MV-4-11 (cell line): ENCODE results near the gene RXFP1.

Experiments
- DNase-seq: peaks from one replicate; lab custom pipeline; 2025; lab: John Stamatoyannopoulos, UW

Gene RXFP1

DNA sequence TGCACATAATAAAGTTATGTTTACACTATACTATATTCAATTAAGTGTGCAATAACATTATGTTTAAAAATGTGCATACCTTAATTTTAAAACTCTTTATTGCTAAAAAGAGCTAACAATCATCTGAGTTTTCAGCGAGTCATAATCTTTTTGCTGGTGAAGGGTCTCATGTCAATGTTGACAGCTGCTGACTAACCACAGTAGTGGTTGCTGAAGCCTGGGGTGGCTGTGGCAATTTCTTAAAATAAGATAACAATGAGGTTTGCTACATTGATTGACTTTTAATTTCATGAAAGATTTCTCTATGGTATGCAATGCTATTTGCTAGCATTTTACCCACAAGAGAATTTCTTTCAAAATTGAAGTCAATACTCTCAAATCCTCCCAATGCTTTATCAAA lies 91.4 kb downstream of the RXFP1 start:
- DNase-seq, result no peak

DNA sequence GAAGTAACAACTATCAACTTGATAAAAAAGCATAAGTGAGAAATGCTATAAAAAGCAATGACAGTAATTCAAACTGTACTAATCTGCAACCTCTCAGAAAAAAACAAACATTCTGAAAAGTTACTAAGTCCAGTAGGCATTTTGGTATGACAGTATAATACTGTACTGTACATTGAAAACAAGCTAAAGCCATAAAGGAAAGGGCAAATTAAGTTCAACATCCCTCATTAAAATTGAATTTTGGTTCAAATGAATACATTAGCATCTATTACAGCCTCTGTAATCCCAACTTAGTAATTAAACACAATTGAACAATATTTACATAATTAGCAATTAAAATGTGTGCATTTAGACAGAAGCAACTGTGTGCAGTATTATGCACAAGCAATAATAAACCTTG lies 96.3 kb downstream of the RXFP1 start:
- DNase-seq, result no peak

DNA sequence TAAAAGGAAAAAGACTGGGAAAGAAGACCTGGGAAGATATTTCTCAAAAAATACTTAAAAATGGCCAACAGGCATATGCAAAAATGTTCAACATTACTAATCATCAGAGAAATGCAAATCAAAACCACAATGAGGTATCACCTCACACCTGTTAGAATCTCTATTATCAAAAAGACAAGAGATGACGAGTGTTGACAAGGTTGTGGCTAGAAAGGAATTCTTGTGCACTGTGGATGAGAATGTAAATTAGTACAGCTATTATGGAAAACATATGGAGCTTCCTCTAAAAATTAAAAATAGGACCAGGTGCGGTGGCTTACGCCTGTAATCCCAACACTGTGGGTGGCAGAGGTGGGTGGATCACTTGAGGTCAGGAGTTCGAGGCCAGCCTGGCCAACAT lies 100.0 kb downstream of the RXFP1 start:
- DNase-seq, result no peak

DNA sequence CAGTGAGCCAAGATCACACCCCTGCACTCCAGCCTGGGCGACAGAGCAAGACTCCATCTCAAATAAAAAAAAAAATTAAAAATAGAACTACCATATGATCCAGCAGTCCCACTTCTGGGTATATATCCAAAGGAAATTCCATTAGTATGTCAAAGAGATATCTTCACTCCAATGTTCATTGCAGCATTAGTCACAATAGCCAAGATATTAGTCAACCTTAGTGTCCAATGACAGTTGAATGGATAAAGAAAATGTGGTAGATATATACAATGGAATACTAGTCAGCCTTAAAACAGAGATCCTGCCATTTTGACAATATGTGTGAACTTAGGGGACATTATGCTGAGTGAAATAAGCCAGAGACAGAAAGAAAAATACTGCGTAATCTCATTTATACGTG lies 100.6 kb downstream of the RXFP1 start:
- DNase-seq, result no peak

DNA sequence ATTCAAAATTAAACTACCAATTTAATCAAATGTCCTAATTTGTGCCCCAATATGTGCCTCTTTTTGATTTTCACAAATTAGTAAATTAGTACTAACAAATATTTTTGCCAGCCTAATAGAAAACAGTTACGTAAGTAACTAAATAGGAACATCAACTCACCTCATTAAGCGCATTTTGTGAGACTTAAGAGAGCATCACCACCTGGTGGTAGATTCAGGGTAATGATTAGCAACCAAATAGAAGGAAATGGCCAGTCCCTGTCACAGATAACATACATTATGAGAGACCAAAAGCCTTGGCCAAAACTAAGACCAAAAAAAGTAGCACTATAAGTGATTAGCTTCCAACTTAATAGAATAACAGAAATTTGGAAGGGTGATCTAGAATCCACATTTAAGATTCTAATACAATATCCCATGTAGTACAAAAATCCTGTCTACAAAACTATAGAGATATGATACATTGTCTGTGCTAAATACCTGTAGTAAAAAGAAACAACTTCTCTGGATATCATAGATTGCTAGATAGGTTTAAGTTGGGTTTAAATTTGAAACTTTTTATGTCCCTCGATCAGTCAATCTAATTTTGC lies 103.3 kb downstream of the RXFP1 start:
- DNase-seq, result peak; percentile 51

DNA sequence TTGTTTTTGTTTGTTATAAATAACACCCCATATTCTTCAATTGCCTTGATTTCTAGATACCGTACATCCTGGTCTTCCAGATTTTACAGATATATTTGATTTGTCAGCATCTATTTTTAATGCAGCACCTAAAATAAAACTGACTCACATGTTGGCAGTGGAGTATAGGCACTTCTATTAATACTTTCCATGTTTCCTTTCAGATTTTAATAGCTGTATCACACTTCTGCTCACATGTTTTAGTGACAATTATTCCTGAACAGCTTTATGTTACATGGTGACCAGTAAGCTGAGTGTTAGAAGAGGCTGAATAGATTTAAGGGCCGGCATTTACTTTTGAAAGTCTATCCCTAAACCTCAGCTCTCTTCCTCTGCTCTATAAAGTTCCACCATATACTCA lies 103.9 kb downstream of the RXFP1 start:
- no peak for DNase-seq

DNA sequence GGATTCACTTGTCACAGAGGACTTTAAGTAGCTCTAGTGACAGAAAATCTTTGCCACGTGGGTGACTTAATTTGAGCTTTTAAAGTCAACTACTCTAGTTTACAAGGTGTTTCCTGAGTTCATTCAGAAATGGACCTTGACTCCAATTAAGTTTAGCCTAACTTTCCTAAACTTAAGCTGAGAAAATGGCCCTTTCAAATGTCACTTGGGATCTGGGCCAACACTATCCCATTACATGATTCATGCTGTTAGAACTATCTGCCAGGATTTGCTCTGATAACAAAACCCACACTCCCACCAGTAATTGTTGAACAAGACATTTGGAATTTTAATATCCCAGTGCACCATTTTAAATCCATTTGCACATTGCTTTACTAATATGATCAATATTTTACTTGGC lies 109.2 kb downstream of the RXFP1 start:
- DNase-seq, result no peak

DNA sequence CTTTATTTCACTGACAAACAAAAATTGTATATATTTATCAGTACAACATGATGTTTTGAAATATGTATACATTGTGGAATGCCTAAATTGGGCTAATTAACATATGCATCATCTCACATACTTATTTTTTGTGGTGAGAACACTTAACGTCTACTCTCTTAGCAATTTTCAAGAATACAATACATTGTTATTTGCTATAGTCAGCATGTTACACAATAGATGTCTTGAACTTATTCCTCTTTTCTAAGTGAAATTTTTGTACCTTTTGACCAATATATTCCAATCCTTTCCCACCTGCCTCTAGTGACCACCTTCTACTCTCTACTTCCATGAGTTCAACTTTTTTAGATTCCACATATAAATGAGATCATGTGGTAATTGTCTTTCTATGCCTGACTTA lies 114.9 kb downstream of the RXFP1 start:
- DNase-seq, result no peak

DNA sequence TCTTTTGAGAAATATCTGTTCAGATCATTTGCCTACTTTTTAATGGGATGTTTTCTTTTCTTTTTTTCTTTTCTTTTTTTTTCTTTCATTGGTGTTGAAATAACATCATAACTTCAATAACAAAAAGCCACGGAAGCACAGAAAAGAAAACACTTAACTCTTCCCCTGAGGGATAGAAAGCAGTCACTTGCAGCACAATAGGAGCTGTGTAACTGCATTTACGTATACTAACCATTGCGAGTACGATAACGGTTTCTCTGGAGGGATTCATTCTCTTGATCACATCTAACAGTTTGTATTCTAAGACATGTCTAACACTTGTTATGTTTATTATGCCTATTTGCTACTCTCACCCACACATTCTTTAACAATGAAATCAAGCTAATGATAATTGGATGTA lies 122.7 kb downstream of the RXFP1 start:
- no peak for DNase-seq

DNA sequence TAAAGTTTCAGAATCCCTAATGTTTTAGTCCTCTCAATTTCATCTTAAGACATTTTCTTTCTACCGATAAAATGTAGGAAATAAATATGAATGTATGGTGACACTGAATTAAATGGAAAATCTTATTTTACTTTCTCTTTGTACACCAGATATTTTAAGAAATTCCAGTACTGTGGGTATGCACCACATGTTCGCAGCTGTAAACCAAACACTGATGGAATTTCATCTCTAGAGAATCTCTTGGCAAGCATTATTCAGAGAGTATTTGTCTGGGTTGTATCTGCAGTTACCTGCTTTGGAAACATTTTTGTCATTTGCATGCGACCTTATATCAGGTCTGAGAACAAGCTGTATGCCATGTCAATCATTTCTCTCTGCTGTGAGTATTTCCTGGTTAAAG lies 123.1 kb downstream of the RXFP1 start:
- no peak for DNase-seq

DNA sequence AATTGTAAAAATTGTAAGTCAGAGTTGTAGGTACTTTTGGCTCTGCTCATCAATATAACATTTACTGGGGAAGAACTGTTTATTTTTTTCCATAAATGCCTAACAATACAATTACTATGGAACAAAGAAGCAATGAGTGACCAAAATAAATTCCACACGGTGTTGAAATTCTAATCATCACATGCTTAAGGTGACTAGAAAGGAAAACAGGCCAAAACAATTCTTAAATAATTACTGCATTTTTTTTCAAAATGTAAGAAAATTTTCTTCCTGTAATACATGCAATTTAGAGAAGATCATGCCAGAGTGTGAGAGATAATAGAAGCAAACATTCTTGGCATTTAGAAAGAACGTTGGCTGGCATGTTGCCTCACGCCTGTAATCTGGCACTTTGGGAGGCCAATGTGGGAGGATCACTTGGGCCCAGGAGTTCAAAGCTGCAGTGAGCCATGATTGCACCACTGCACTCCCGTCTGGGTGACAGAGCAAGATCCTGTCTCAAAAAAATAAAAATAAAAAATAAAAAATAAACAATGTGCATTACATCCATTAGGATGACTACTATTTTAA lies 127.5 kb downstream of the RXFP1 start:
- DNase-seq, result no peak

DNA sequence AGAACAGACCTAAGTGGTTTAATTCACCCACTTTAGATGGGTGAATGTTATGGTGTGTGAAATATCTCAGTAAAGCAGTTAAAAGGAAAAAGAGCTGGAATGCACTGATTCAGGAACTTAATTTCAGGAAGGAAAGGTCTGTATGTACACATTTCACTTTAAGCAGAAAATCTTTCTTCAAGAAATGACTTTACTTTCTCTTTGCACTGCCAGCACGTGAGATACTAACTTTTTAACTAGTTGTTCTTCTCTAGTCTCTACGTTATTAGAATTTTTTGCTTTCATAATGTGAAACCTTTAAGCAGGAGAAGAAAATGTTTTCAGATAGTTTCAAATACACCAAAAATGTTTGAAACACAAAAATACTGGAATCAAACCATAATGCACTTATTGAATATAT lies 131.2 kb downstream of the RXFP1 start:
- DNase-seq, result no peak

DNA sequence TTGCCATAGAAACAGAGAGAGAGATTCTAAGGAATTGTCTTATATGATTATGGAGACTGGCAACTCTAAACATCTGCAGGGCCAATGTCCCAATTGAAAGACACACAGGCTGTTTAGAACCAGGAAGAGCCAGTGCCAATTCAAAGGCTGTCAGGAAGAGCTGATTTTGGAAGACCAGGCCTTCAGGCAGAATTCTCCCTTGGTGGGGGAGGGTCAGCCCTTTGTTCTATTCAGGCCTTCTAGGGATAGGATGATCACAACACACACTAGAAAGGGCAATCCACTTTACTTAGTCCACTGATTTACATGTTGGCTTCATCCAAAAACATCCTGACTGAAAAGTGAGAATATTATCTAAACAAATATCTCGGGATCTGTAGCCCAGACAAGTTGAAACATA lies 134.8 kb downstream of the RXFP1 start:
- DNase-seq, result no peak

DNA sequence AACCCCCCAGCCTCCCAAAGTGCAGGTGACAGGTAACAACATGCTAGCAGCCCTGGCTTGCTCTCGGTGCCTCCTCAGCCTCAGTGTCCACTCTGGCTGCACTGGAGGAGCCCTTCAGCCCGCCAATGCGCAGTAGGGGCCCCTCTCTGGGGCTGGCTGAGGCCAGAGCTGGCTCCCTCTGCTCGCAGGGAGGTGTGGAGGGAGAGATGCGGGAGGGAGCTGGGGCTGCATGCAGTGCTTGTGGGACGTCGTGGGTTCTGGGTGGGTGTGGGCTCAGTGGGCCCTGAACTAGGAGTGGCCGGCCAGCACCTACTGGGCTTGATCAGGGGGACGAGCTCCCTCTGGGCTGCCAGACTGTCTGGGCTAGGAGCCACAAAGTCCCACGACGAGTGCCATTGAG lies 135.6 kb downstream of the RXFP1 start:
- no peak for DNase-seq

DNA sequence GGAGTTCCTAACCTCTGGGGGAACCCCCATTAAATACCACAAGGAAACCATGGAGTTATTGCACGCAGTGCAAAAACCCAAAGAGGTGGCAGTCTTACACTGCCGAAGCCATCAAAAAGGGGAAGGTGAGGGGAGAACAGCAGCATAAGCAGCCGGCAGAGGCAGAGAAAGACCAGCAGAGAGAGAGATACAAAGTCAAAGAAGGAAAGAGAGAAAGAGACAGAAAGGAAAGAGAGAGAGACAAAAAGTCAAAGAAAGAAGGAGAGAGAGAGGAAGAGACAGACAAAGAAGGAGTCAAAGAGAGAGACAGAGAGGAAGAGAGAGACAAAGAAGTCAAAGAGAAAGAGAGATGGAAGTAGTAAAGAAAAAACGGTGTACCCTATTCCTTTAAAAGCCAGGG lies 141.6 kb downstream of the RXFP1 start:
- peak; percentile 49 for DNase-seq

DNA sequence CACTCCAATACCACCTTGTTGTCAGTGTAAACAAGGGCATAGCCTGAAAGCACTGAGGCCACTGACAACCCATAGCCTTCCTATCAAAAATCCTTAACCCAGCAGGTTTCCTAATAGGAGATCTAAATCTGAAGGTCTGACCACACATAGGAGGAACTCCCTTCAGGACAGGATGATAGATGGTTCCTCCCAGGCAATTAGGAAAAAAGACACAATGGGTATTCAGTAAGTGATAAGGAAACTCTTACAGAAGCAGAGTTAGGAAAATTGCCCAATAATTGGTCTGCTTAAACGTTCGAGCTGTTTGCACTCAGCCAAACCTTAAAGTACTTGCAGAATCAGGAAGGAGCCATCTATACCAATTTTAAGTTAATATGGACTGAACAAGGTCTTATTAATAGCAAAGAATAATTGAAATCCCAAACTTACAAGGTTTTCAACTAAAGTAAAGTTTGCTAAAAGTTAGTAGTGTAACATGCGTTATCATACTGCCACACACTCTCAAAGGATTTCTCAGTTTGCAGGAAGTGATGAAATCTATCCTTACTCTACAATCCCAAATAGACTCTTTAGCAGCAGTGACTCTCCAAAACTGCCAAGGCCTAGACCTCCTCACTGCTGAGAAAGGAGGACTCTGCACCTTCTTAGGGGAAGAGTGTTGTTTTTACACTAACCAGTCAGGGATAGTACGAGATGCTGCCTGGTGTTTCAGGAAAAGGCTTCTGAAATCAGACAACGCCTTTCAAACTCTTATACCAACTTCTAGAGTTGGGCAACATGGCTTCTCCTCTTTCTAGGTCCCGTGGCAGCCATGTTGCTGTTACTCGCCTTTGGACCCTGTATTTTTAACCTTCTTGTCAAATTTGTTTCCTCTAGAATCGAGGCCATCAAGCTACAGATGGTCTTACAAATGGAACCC lies 142.3 kb downstream of the RXFP1 start:
- peak; percentile 88 for DNase-seq

DNA sequence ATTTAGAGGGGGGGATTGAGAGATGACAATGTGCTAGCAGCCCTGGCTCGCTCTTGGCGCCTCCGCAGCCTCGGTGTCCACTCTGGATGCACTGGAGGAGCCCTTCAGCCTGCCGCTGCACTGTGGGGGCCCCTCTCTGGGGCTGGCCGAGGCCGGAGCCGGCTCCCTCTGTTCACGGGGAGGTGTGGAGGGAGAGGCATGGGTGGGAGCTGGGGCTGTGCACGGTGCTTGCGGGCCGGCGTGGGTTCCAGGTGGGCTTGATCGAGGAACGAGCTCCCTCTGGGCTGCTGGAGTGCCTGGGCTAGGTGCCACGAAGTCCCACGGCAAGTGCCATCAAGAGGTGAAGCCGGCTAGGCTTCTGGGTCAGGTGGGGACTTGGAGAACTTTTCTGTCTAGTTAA lies 143.1 kb downstream of the RXFP1 start:
- no peak for DNase-seq

DNA sequence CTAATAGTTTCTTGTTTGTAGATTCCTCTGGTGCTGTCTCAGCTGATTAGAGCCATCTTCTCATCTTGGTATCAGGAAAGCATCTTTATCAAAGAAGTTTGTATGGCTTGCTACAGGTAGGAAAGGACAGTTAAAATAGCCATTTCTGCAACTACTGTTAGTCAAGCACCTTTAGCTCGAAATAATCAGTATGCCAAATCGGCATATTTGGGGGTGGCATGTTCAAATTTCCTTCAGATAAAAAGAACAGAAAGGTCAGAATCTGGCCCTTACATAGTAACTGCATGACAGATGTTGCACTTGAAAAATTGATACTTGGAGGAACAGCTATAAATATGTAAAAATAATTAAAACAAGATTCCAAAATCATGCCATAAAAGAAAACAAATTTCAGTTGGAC lies 145.2 kb downstream of the RXFP1 start:
- no peak for DNase-seq

DNA sequence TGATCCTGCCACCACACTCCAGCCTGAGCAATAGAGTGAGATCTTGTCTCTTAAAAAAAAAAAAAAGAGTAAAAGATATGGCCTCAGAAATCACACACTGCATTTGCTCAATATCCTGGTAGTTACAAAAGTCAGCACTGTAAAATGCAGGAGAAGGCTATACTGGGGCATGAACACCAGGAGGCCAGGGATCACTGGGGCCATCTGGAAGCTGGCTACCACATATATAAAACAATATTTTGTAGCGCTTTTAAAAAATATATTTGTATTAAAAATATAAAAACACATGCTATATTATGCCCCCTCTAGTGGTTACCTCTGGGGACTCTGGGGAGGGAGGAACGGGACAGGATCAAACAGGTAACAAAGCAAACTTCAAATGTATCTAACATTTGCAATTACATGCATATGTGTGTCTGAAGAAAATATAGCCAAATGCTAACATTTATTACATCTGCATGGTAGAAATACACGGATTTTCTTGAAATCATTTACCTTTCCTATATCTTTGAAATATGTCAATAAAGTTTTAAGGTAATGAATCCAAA lies 146.0 kb downstream of the RXFP1 start:
- DNase-seq, result peak; percentile 44

DNA sequence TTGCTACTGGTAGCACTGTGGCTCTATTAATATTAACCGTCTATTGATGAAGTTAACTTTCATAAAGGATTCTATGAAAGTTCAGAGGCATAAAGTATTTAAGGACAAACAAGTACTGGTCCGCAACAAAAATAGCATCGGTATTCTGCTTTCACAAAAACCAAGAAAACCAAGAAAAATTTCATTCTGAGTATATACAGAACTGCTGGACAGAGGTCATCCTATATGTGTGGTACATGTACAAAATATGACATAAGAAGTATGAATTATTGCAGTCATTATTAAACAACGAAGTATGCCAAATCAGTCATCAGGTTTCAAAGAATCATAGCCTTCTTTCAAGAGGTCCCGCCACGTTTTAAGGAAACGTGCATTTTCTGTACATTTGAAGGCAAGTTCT lies 147.6 kb downstream of the RXFP1 start:
- no peak for DNase-seq

DNA sequence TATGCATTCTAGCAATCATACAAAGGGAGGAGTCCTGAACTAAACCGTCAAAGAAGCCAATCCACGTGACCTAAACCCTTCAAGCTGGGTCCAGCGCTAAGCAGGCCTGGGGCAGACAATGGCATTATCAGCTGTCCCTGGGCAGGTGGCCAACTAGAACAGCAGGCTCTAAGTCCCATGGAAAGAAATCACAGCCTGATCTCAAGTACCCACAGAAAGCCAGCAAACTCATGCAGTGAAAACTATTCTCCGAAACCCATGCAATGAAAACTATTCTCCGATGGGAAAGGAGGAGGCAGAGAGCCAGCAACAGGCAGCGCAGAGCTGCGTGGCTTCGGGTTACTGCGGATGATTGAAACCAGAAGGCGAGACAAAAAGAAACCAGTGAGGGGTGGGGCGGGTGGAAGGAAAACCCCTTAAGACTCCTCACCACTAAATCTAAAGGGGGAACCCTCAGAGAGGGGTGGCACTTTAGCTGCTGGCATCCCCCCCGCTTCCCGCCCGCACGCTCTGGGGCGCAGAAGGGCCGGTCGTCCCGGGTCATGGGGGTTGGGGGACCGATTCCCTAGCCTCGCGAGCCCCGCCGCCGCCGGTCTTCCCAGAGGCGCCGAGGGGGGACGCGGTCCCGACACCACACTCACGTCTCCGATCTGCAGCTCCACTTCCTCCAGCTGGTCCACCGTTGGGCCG lies 149.4 kb downstream of the RXFP1 start:
- DNase-seq, result peak; percentile 44

DNA sequence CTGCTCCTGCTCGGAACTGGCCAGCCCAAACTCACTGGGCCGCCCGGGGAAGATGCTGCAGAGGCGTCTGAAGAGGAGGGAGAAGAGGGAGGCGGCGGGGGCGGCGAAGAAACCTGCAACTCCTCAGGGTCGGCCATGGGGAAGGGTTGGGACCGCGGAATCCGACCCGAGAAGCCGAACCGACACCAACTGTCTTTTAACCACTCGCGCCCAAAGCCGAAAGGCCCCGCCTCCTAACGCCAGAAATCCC lies 149.9 kb downstream of the RXFP1 start, which contains the start of gene C4orf46:
TSS of gene C4orf46 (minus strand) at position 223 of the 250 bp plus-strand sequence. CDS start at position 137, 86 bp downstream.
- DNase-seq, result no peak
